NCI-H1105 (cell line): Measurements from ENCODE around the gene ZAR1L.

Experiments
- DNase-seq: peaks from one replicate; lab custom pipeline; 2025; lab: John Stamatoyannopoulos, UW

The ZAR1L gene

GRCh38 chr13:32300920-32301319, 14.2 kb downstream of the ZAR1L start:
- DNase-seq, result no peak

GRCh38 chr13:32300406-32300805, 14.8 kb downstream of the ZAR1L start:
- no peak for DNase-seq

GRCh38 chr13:32299893-32300292, 15.3 kb downstream of the ZAR1L start:
- DNase-seq, result no peak

GRCh38 chr13:32298695-32299094, 16.5 kb downstream of the ZAR1L start:
- DNase-seq, result no peak

- DNase-seq, result no peak
These were observed 18.0 kb downstream of the ZAR1L start for GRCh38 chr13:32297206-32297605.

- DNase-seq, result no peak
These were observed 29.6 kb downstream of the ZAR1L start for GRCh38 chr13:32285633-32285965.

GRCh38 chr13:32284927-32285632, 30.1 kb downstream of the ZAR1L start:
- DNase-seq, result no peak

- no peak for DNase-seq
These were observed 33.0 kb downstream of the ZAR1L start for GRCh38 chr13:32282096-32282711.

GRCh38 chr13:32281096-32281495, 34.1 kb downstream of the ZAR1L start:
- DNase-seq, result no peak

GRCh38 chr13:32278426-32278825, 36.7 kb downstream of the ZAR1L start:
- DNase-seq, result no peak

GRCh38 chr13:32277839-32278238, 37.3 kb downstream of the ZAR1L start:
- DNase-seq, result no peak

GRCh38 chr13:32272021-32272683, 43.0 kb downstream of the ZAR1L start:
- no peak for DNase-seq

- no peak for DNase-seq
These were observed 47.2 kb downstream of the ZAR1L start for GRCh38 chr13:32267836-32268439.

- DNase-seq, result no peak
These were observed 49.0 kb downstream of the ZAR1L start for GRCh38 chr13:32266130-32266529.

GRCh38 chr13:32265726-32266125, 49.4 kb downstream of the ZAR1L start:
- no peak for DNase-seq

GRCh38 chr13:32264407-32264806, 50.8 kb downstream of the ZAR1L start:
- no peak for DNase-seq

GRCh38 chr13:32262619-32263018, 52.5 kb downstream of the ZAR1L start:
- DNase-seq, result no peak

- no peak for DNase-seq
These were observed 53.0 kb downstream of the ZAR1L start for GRCh38 chr13:32262165-32262564.

- no peak for DNase-seq
These were observed 53.6 kb downstream of the ZAR1L start for GRCh38 chr13:32261567-32261966.

- DNase-seq, result no peak
These were observed 56.0 kb downstream of the ZAR1L start for GRCh38 chr13:32259116-32259515.

GRCh38 chr13:32257649-32258048, 57.5 kb downstream of the ZAR1L start:
- no peak for DNase-seq

GRCh38 chr13:32256243-32256642, 58.9 kb downstream of the ZAR1L start:
- no peak for DNase-seq

GRCh38 chr13:32255724-32256109, 59.4 kb downstream of the ZAR1L start:
- DNase-seq, result no peak
